MM.1S (cell line): Measurements from ENCODE around the gene STK39.

Experiments
- DNase-seq: peaks from one replicate; pipeline ENCODE4 v3.0.0-alpha.2; 2015
- H2AFZ ChIP-seq: fragments of 300-600 bp; sonication (generic); 2 replicates; pipeline ENCODE4 v1.6.0; 2016; ENCODE audit warnings: antibody characterized with exemption, low read length
- H3F3A ChIP-seq: fragments of 300-600 bp; sonication (generic); 2 replicates; pipeline ENCODE4 v1.6.1; 2016; ENCODE audit warnings: mild to moderate bottlenecking, antibody characterized with exemption, low read length, moderate library complexity, mixed read lengths; ENCODE audit not compliant: insufficient read depth
- H3K27ac ChIP-seq: fragments of 300-600 bp; sonication (generic); 2 replicates; pipeline ENCODE4 v1.5.1; 2016; ENCODE audit warnings: mild to moderate bottlenecking, low read length
- H3K27me3 ChIP-seq: fragments of 300-600 bp; sonication (generic); replicated peaks from 2 replicates; pipeline ENCODE4 v1.6.0; 2016; ENCODE audit warnings: low read length; ENCODE audit not compliant: insufficient read depth
- H3K36me3 ChIP-seq: fragments of 300-600 bp; sonication (generic); replicated peaks from 2 replicates; pipeline ENCODE4 v1.6.1; 2016; ENCODE audit warnings: mild to moderate bottlenecking, low read length, mixed read lengths; ENCODE audit not compliant: insufficient read depth
- H3K4me1 ChIP-seq: fragments of 300-600 bp; sonication (generic); 2 replicates; pipeline ENCODE4 v1.6.1; 2016; ENCODE audit warnings: low read length, mixed read lengths
- H3K4me2 ChIP-seq: fragments of 300-600 bp; sonication (generic); 2 replicates; pipeline ENCODE4 v1.6.0; 2016; ENCODE audit warnings: low read depth, low read length
- H3K4me3 ChIP-seq: fragments of 300-600 bp; sonication (generic); 2 replicates; pipeline ENCODE4 v1.5.1; 2016; ENCODE audit warnings: low read length, mixed read lengths
- H3K79me2 ChIP-seq: fragments of 300-600 bp; sonication (generic); 2 replicates; pipeline ENCODE4 v1.6.1; 2016; ENCODE audit warnings: mixed run types, low read length, mixed read lengths
- H3K9ac ChIP-seq: fragments of 300-600 bp; sonication (generic); 2 replicates; pipeline ENCODE4 v1.6.1; 2016; ENCODE audit warnings: low read length, mixed read lengths
- H3K9me2 ChIP-seq: fragments of 300-600 bp; sonication (generic); replicated peaks from 2 replicates; pipeline ENCODE4 v1.6.1; 2016; ENCODE audit warnings: mild to moderate bottlenecking, low read length, mixed read lengths; ENCODE audit not compliant: insufficient read depth
- H3K9me3 ChIP-seq: fragments of 300-600 bp; sonication (generic); replicated peaks from 2 replicates; pipeline ENCODE4 v1.6.1; 2016; ENCODE audit warnings: mild to moderate bottlenecking, low read length, mixed read lengths; ENCODE audit not compliant: insufficient read depth
- H4K20me1 ChIP-seq: fragments of 300-600 bp; sonication (generic); 2 replicates; pipeline ENCODE4 v1.6.1; 2016; ENCODE audit warnings: mild to moderate bottlenecking, low read length, moderate library complexity, mixed read lengths; ENCODE audit not compliant: insufficient read depth
- EZH2 ChIP-seq: fragments of 300-600 bp; sonication (generic); optimal IDR thresholded peaks from 2 replicates; pipeline ENCODE3; 2017; ENCODE audit warnings: low read depth, mild to moderate bottlenecking, antibody characterized with exemption, low read length, mixed read lengths
- EZH2phosphoT487 ChIP-seq: fragments of 300-600 bp; sonication (generic); IDR thresholded peaks from 2 replicates; pipeline ENCODE4 v1.6.1; 2018; ENCODE audit warnings: antibody characterized with exemption, low read length
- TF ChIP-seq, protein P1 (sequence below): fragments of 300-600 bp; sonication (generic); IDR thresholded peaks from 2 replicates; pipeline ENCODE4 v1.5.1; 2016; ENCODE audit warnings: antibody characterized with exemption, low read length, mixed read lengths

The STK39 gene

DNA sequence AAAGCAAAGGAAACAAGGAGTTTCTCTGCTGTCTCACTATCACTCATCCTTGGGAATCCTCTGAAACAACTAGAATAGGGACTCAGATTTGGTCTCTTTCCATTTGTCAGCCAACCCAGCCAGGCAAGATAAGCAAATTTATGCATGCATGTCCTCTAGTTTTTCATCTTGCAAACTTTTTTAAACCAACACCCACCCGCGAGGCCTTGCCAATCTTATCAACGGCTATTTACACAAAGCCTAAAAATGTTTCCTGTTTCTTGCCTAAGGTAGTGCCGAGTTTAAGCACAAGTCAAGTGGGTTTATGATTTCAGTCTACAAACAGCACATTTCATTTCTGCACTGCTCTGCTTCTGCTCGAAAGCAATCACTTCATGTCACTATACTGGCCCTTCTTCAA is 240.9 kb downstream of the STK39 start:
- no peak overlapping the region for H3K4me3 ChIP-seq

DNA sequence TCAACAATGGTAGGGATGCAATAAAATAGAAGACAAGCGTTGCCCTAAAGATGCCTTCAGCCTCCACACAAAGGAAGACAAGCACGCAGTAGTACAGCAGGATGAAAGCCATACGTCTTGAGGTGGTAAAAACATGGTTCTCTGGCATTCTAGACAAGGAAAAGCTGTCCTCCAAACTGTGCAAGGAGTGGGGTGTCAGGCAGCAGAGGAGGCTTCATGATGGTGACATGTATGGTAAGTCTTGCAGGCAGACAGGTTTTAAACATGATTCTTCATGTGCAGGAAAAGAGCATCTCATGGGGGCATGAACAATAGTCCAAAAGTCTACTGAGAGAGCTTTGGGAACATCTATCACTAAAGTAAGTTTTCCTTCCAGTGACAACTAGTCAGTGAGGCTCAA is 241.8 kb downstream of the STK39 start:
- no peaks in the 10 kb centered on the region for H4K20me1 ChIP-seq
- H3F3A ChIP-seq = no peaks in the 10 kb centered on the region
- no peaks in the 10 kb centered on the region for H3K9me3 ChIP-seq
- H3K9ac ChIP-seq = no peak overlapping the region
- H3K4me3 ChIP-seq = no peak overlapping the region
- no peaks in the 10 kb centered on the region for H3K27me3 ChIP-seq
- H2AFZ ChIP-seq = no peak overlapping the region
- no peak overlapping the region for H3K27ac ChIP-seq
- DNase-seq = no peak
- H3K9me2 ChIP-seq = no peaks in the 10 kb centered on the region
- TF ChIP-seq, protein P1, sequence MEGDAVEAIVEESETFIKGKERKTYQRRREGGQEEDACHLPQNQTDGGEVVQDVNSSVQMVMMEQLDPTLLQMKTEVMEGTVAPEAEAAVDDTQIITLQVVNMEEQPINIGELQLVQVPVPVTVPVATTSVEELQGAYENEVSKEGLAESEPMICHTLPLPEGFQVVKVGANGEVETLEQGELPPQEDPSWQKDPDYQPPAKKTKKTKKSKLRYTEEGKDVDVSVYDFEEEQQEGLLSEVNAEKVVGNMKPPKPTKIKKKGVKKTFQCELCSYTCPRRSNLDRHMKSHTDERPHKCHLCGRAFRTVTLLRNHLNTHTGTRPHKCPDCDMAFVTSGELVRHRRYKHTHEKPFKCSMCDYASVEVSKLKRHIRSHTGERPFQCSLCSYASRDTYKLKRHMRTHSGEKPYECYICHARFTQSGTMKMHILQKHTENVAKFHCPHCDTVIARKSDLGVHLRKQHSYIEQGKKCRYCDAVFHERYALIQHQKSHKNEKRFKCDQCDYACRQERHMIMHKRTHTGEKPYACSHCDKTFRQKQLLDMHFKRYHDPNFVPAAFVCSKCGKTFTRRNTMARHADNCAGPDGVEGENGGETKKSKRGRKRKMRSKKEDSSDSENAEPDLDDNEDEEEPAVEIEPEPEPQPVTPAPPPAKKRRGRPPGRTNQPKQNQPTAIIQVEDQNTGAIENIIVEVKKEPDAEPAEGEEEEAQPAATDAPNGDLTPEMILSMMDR = no peak
- TF ChIP-seq EZH2 (no peak), EZH2phosphoT487 (no peak)
- H3K4me2 ChIP-seq = no peak overlapping the region
- H3K36me3 ChIP-seq = no peaks in the 10 kb centered on the region
- no peaks in the 10 kb centered on the region for H3K79me2 ChIP-seq
- H3K4me1 ChIP-seq = peaks cover 12% of the 10 kb centered on the region

More for the DNA sequence above, 240.9 kb downstream of the STK39 start:
- DNase-seq = no peak
- Histone ChIP-seq H3K79me2 (no peaks in the 10 kb centered on the region), H4K20me1 (no peaks in the 10 kb centered on the region), H3K9ac (no peak overlapping the region), H3F3A (no peaks in the 10 kb centered on the region), H3K27me3 (no peaks in the 10 kb centered on the region), H3K4me1 (peaks cover 12% of the 10 kb centered on the region), H3K27ac (no peak overlapping the region), H3K36me3 (no peaks in the 10 kb centered on the region), H3K9me2 (no peaks in the 10 kb centered on the region), H2AFZ (no peak overlapping the region), H3K9me3 (no peaks in the 10 kb centered on the region), H3K4me2 (no peak overlapping the region)
- no peak for TF ChIP-seq EZH2
- no peak for TF ChIP-seq EZH2phosphoT487
- TF ChIP-seq, protein P1 = no peak

DNA sequence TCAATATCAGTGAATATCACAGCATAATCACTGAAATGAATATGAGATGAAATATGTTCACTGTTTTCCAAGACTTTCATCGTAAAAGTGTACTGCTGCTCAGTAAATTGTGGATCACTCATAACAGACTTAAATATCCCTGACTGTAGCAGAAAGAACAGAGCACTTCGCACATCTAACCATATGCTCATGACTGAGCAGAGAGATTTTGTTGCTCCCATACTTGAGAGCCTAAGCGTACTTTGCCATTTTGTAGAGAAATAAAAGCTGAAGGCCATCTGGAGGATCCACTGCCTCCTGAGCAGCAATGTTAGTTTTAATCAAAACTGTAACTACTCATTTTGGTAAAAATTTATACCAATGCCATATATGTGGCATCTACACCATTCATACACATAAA is 243.5 kb downstream of the STK39 start:
- no peak overlapping the region for H2AFZ ChIP-seq

More for the DNA sequence above, 243.5 kb downstream of the STK39 start:
- H3K79me2 ChIP-seq = no peaks in the 10 kb centered on the region
- no peaks in the 10 kb centered on the region for H4K20me1 ChIP-seq
- H3K36me3 ChIP-seq = no peaks in the 10 kb centered on the region
- H3K4me1 ChIP-seq = peaks cover 12% of the 10 kb centered on the region
- H3K9me2 ChIP-seq = no peaks in the 10 kb centered on the region
- no peak overlapping the region for H3K4me2 ChIP-seq
- no peaks in the 10 kb centered on the region for H3K27me3 ChIP-seq
- no peak for DNase-seq
- H3K4me3 ChIP-seq = no peak overlapping the region
- TF ChIP-seq, protein P1 = no peak
- no peak for TF ChIP-seq EZH2
- no peak for TF ChIP-seq EZH2phosphoT487
- H3K9me3 ChIP-seq = no peaks in the 10 kb centered on the region
- no peak overlapping the region for H3K27ac ChIP-seq
- no peaks in the 10 kb centered on the region for H3F3A ChIP-seq
- H3K9ac ChIP-seq = no peak overlapping the region
